Activated B cell treated with CpG ODN at 0.5 μM for 24 hours (primary cell): ENCODE results near the gene PACC1. TPM values are rescaled to one million over a fixed set of nuclear protein-coding genes. Genes with fewer than 3 reads are reported as not detected.

Experiments used
- ATAC-seq: fragments of 200-7000 bp; cut with Tn5 transposase; one replicate; pipeline ENCODE4 v1.10.0; 2021; ENCODE audit warnings: low read depth, mild to moderate bottlenecking, moderate library complexity
- CTCF ChIA-PET: fragments of 350-600 bp; sonication (Branson Sonifier 250); formaldehyde crosslinking; loops from one replicate; lab custom pipeline; 2021; ENCODE audit warnings: antibody characterized with exemption; lab: Charles Lee
- POLR2A ChIA-PET: fragments of 350-600 bp; sonication (Branson Sonifier 250); formaldehyde crosslinking; loops from one replicate; lab custom pipeline; 2021; ENCODE audit warnings: antibody characterized with exemption; lab: Charles Lee
- DNase-seq: peaks from one replicate; pipeline ENCODE4 v3.0.0; 2022
- H3K27ac Mint-ChIP-seq: one replicate; pipeline ENCODE4 v1.8.0; 2020; ENCODE audit warnings: mixed read lengths
- H3K27me3 Mint-ChIP-seq: one replicate; pipeline ENCODE4 v1.8.0; 2021; ENCODE audit warnings: mixed read lengths
- H3K36me3 Mint-ChIP-seq: one replicate; pipeline ENCODE4 v1.8.0; 2021; ENCODE audit warnings: low read depth, mixed read lengths
- H3K4me1 Mint-ChIP-seq: one replicate; pipeline ENCODE4 v1.8.0; 2021; ENCODE audit warnings: mixed read lengths
- H3K4me3 Mint-ChIP-seq: one replicate; pipeline ENCODE4 v1.8.0; 2020; ENCODE audit warnings: mild to moderate bottlenecking, mixed read lengths
- H3K9me3 Mint-ChIP-seq: one replicate; pipeline ENCODE4 v1.8.0; 2020; ENCODE audit warnings: mixed read lengths
- intact Hi-C: fragments of 100-400 bp; cut with micrococcal nuclease; formaldehyde crosslinking; loops from one replicate; pipeline ENCODE4 v1.15.1; 2024
- total RNA-seq: library from RNA; stranded (reverse); gene quantifications from 2 replicates; pipeline ENCODE4 v1.2.3, GENCODE V29; 2022
- TF ChIP-seq, protein P1 (sequence below): fragments of 200-600 bp; IDR thresholded peaks from one replicate; pipeline ENCODE4 v1.8.0; 2022; ENCODE audit warnings: antibody characterized with exemption, mild to moderate bottlenecking

Gene PACC1
- total RNA-seq, 1 donor from 2014 or later: 20.0 TPM

DNA sequence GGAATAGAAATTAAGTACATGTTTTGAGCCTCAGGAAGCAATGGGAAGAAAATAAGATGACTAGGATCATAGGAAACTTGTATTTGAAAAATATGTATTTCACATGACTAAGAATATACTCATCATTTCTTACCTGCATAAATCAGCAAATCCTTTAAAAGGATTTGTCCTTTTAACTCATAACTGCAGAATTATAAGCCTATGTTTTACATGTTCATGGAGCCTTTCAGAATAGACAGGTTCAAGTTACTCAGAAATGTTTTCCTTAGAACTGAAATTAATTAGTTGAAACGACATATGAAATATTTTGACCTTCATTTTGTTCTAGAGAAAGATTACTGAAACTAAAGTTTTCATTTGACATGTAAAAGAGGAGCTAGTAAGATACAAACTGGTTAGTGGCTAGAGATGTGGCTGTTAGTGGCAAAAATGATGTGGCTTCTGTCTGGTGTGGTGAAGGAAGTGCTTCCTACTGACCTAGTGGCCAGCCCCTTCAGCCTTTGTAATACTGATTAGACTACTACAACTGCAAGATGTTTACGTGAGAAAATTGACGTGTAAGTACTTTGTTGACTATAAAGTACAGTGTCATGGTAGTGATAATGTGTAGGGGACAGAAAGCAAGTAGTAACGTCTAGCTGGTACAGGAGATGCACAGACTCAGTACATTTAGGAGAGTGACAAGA lies 54.7 kb downstream of the PACC1 start:
- no peak for DNase-seq
- TF ChIP-seq, protein P1, sequence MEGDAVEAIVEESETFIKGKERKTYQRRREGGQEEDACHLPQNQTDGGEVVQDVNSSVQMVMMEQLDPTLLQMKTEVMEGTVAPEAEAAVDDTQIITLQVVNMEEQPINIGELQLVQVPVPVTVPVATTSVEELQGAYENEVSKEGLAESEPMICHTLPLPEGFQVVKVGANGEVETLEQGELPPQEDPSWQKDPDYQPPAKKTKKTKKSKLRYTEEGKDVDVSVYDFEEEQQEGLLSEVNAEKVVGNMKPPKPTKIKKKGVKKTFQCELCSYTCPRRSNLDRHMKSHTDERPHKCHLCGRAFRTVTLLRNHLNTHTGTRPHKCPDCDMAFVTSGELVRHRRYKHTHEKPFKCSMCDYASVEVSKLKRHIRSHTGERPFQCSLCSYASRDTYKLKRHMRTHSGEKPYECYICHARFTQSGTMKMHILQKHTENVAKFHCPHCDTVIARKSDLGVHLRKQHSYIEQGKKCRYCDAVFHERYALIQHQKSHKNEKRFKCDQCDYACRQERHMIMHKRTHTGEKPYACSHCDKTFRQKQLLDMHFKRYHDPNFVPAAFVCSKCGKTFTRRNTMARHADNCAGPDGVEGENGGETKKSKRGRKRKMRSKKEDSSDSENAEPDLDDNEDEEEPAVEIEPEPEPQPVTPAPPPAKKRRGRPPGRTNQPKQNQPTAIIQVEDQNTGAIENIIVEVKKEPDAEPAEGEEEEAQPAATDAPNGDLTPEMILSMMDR: no peak
- no peak for ATAC-seq
- ChIA-PET CTCF (interaction anchor here (3.2 kb wide), 1 partner anchor 96 kb away, joined by 8 read pairs; no protein-coding TSS in a partner anchor), POLR2A (no interaction called here)
- Mint-ChIP-seq H3K27me3 (no peaks in the 10 kb centered on the region), H3K27ac (no peak overlapping the region), H3K4me1 (no peaks in the 10 kb centered on the region), H3K4me3 (no peak overlapping the region), H3K9me3 (no peaks in the 10 kb centered on the region), H3K36me3 (peaks cover 69% of the 10 kb centered on the region)
- intact Hi-C loops: no loop called here

DNA sequence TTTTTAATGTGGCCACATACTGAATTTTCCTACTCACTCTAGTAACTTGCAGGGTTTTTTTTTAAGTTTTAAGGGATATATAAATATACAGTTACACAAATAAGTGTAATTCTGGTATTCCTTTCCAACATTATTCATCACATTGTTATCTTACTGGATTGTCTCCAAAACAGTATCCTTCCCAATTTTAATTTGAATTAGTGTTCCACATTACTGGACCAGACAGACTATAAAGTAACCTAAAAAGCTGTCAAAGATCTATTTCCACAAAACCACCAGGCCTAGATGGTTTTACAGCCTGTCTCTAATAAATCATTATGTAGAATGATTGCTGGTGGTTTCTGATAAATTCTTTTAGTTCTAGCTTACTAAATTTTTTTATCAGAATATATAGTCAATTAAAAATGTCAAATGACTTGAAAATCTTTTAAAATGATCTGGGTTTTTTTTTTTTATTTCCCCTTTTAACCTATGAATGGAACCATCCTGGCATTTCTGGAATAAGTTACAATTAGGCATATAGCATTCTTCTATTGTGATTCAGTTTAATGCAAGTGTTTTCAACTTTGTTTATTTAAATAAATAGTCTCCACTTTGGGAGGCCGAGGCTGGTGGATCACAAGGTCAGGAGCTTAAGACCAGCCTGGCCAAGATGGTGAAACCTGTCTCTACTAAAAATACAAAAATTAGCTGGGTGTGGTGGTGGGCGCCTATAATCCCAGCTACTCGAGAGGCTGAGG lies 59.3 kb downstream of the PACC1 start:
- DNase-seq: no peak
- H3K27me3 Mint-ChIP-seq: no peaks in the 10 kb centered on the region
- peaks cover 67% of the 10 kb centered on the region for H3K36me3 Mint-ChIP-seq
- ChIA-PET POLR2A (no interaction called here), CTCF (interaction anchor here (0.6 to 1.1 kb wide), 2 partner anchors 283 to 292 kb away, joined by 3 to 4 read pairs; no protein-coding TSS in a partner anchor)
- H3K4me3 Mint-ChIP-seq: no peak overlapping the region
- no peaks in the 10 kb centered on the region for H3K4me1 Mint-ChIP-seq
- intact Hi-C loops: no loop called here
- TF ChIP-seq, protein P1: no peak
- no peak overlapping the region for H3K27ac Mint-ChIP-seq
- H3K9me3 Mint-ChIP-seq: no peaks in the 10 kb centered on the region
- no peak for ATAC-seq

DNA sequence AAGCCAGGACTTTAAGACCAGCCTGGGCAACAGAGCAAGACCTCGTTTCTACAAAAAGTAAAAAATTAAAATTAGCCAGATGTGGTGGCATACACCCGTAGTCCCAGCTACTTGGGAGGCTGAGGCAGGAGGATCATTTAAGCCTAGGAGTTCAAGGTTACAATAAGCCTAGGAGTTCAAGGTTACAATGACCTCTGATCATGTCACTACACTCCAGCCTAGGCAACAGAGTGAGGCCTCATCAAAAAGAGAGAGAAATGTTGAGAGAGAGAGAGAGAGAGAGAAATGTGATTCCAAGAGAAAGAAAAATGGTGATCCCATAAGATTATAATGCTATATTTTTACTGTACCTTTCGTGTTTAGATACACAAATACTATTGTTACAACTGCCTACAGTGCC lies 60.2 kb downstream of the PACC1 start:
- POLR2A ChIA-PET: no interaction called here
- Mint-ChIP-seq H3K4me1 (no peaks in the 10 kb centered on the region), H3K27ac (no peak overlapping the region), H3K4me3 (no peak overlapping the region), H3K36me3 (peaks cover 65% of the 10 kb centered on the region), H3K9me3 (no peaks in the 10 kb centered on the region), H3K27me3 (no peaks in the 10 kb centered on the region)
- TF ChIP-seq, protein P1: no peak
- no peak for ATAC-seq
- no peak for DNase-seq
- intact Hi-C loops: no loop called here
- CTCF ChIA-PET: no interaction called here

DNA sequence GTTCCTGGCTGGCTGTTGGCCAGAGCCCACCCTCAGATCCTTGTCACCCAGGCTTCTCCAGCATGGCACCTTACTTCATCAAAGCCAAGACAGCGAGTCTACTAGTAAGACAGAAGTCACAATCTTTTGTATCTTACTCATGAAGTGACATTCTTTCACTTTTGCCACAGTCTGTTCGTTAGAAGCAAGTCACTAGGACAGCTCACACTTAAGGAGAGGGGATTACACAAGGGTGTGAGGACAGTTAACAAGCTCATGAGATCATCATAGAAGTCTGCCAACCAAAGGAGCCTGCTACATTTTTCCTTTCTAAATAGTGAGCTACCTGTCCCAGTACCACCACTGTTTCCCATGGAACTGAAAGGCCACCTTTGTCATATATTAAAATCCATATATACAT lies 61.5 kb downstream of the PACC1 start:
- ATAC-seq: no peak
- H3K27ac Mint-ChIP-seq: no peak overlapping the region
- no peak overlapping the region for H3K4me3 Mint-ChIP-seq

More for the DNA sequence above, 61.5 kb downstream of the PACC1 start:
- H3K27me3 Mint-ChIP-seq: no peaks in the 10 kb centered on the region
- H3K9me3 Mint-ChIP-seq: no peaks in the 10 kb centered on the region
- intact Hi-C loops: no loop called here
- H3K4me1 Mint-ChIP-seq: no peaks in the 10 kb centered on the region
- ChIA-PET CTCF (no interaction called here), POLR2A (no interaction called here)
- DNase-seq: no peak
- TF ChIP-seq, protein P1: no peak
- peaks cover 61% of the 10 kb centered on the region for H3K36me3 Mint-ChIP-seq
